Measurements from ENCODE around the gene IGFBP2.

- no peak for TF ChIP-seq EZH2 (IDR thresholded peaks at IDR 0.05)
- TF ChIP-seq POLR2AphosphoS5 (IDR thresholded peaks at IDR 0.05; ENCODE audit: borderline replicate concordance, low read depth, low read length) = peak; percentile 76; the same call in 1 of the 2 replicates
Measured at GRCh38 chr2:216596236-216596979, 36.8 kb upstream of the IGFBP2 start.

Data from SK-N-MC (cell line).